HG02973 (cell line): ENCODE data around the gene G6PC1.

Experiments
- ATAC-seq: cut with Tn5 transposase; IDR thresholded peaks from one replicate; pipeline ENCODE4 v1.9.1; 2021; ENCODE audit warnings: moderate library complexity; ENCODE audit not compliant: unreplicated experiment

The G6PC1 gene

DNA sequence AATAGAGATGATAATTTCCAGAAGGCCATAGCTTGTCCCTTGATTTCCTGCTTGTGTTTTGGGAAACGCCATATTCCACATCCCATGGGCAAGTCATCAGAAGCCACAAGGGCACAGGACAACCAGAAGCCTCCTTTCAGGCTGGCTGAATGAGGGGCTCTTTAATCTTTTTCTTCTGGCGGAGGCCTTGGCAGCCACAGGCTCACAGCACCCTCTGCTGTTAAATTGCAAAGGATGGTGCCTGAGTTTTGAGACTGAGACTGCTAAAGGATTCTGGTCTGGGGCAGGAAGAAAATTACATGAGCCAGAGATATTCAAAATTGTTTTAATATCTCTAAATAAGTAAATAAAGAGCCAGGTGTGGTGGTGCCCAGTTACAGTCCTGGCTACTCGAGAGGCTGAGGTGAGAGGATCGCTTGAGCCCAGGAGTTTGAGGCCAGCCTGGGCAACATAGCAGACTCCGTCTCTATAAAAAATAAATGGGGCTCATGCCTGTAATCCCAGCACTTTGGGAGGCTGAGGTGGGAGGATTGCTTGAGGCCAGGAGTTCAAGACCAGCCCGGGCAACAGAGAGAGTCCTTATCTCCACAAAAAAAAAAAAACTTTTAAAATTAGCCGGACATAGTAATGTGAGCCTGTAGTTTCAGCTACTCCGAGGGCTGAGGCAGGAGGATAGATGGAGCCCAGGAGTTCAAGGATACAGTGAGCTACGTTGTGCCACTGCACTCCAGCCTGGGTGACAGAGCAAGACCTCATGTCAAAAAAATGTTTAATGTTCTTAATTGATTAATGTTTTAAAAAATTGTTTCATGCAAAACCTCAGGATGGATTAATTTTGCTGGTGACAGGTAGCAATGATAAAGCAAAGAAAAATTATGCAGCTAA, 37.4 kb downstream of the G6PC1 start:
- no peak for ATAC-seq

- no peak for ATAC-seq
Measured at GRCh38 chr17:42944211-42944610, 43.6 kb downstream of the G6PC1 start.

- ATAC-seq, result no peak
Measured at GRCh38 chr17:42946812-42947211, 46.2 kb downstream of the G6PC1 start.

GRCh38 chr17:42950044-42950783, 49.6 kb downstream of the G6PC1 start:
- ATAC-seq, result no peak
